Measurements from ENCODE around the gene BACE1. TPM values are rescaled to one million over a fixed set of nuclear protein-coding genes. Genes with fewer than 3 reads are reported as not detected.

The BACE1 gene
- total RNA-seq, result 39.1 TPM

GRCh38 chr11:117316197-117316961 lies at the start of gene BACE1:
Gene BACE1, minus strand, starts transcription at chr11:117316256. Its CDS starts 461 bp downstream, at chr11:117315795.

GRCh38 chr11:117327567-117328374 lies 11.7 kb upstream of the BACE1 start, which contains the start of gene CEP164:
Gene CEP164, plus strand, starts transcription at chr11:117327854. Its CDS starts 10,733 bp downstream, at chr11:117338587.

GRCh38 chr11:117290809-117291396 lies 25.2 kb downstream of the BACE1 start, which contains the start of gene BACE1-AS:
Gene BACE1-AS, plus strand, starts transcription at chr11:117291346.

Small RNA genes lying within 50 kb of the gene (small RNA-seq; reads per million reads assigned to genes)
- gene RF00564 (ENCODE audit: low replicate concordance), result not detected

Other genes with a start within 250 kb of the BACE1 start
- gene SIK3, start 217.8 kb downstream of the BACE1 start, total RNA-seq, result 57.3 TPM
- gene PAFAH1B2, start 172.0 kb downstream of the BACE1 start, total RNA-seq, result 156 TPM
- 19.7 TPM for gene SIDT2, start 137.5 kb downstream of the BACE1 start, total RNA-seq
- gene TAGLN, start 116.9 kb downstream of the BACE1 start, total RNA-seq, result 6.3 TPM
- gene PCSK7, start 84.2 kb downstream of the BACE1 start, total RNA-seq, result 48.5 TPM
- gene RNF214, start 83.6 kb downstream of the BACE1 start, total RNA-seq, result 37.9 TPM
- gene BACE1-AS, start 24.9 kb downstream of the BACE1 start, total RNA-seq, result 13.8 TPM
- 47.3 TPM for gene CEP164, start 11.6 kb upstream of the BACE1 start, total RNA-seq

Measured in parietal lobe (tissue), 2 donors.